Panc1 (cell line): ENCODE measurements around the gene CCSER2. TPM values are rescaled to one million over a fixed set of nuclear protein-coding genes. Genes with fewer than 3 reads are reported as not detected.

Source experiments
- ATAC-seq: fragments of 200-7000 bp; cut with Tn5 transposase; 2 replicates; pipeline ENCODE4 v1.9.1; 2020; ENCODE audit warnings: mild to moderate bottlenecking, moderate library complexity
- BruUV-seq: library from RNA; stranded (reverse); fragments of 400-500 nt; replicated peaks from 2 replicates; lab custom pipeline; 2021; lab: Mats Ljungman, UMichigan
- CTCF ChIA-PET: fragments of 300-600 bp; sonication (Branson Sonifier 250); formaldehyde crosslinking; loops from one replicate; lab custom pipeline; 2022; ENCODE audit warnings: antibody characterized with exemption; lab: Charles Lee
- POLR2A ChIA-PET: fragments of 300-600 bp; sonication (Branson Sonifier 250); formaldehyde crosslinking; loops from one replicate; lab custom pipeline; 2022; ENCODE audit warnings: antibody characterized with exemption; lab: Charles Lee
- DNase-seq: peaks from one replicate; pipeline ENCODE4 v3.0.0-alpha.2; 2010; ENCODE audit warnings: low read depth, low spot score
- H3K27ac ChIP-seq: 2 replicates; pipeline ENCODE4 v1.5.1; 2011; ENCODE audit warnings: mild to moderate bottlenecking, low read length, inconsistent platforms
- H3K27me3 ChIP-seq: fragments of 200-500 bp; sonication (Bioruptor generic); 2 replicates; pipeline ENCODE4 v1.6.0; 2014; ENCODE audit warnings: low read length, inconsistent platforms; ENCODE audit not compliant: control insufficient read depth, insufficient read depth
- H3K36me3 ChIP-seq: fragments of 200-500 bp; sonication (Bioruptor generic); 2 replicates; pipeline ENCODE4 v1.5.1; 2014; ENCODE audit warnings: inconsistent platforms, mild to moderate bottlenecking, low read length, moderate library complexity; ENCODE audit not compliant: control insufficient read depth, insufficient read depth
- H3K4me1 ChIP-seq: 2 replicates; pipeline ENCODE4 v1.5.1; 2011; ENCODE audit warnings: inconsistent platforms, mild to moderate bottlenecking, low read length, moderate library complexity; ENCODE audit not compliant: control insufficient read depth, insufficient read depth
- H3K4me3 ChIP-seq, 2 experiments: 2 replicates each; pipeline ENCODE4 v1.5.1; 2011 to 2012; ENCODE audit warnings: low read depth in 2 of 2, low read length in 2 of 2, mild to moderate bottlenecking in 2 of 2, inconsistent platforms in 1 of 2, moderate library complexity in 1 of 2
- H3K9me3 ChIP-seq: fragments of 200-500 bp; sonication (Bioruptor generic); 2 replicates; pipeline ENCODE4 v1.5.1; 2014; ENCODE audit warnings: low read depth, mild to moderate bottlenecking, inconsistent platforms, low read length, moderate library complexity; ENCODE audit not compliant: control insufficient read depth, insufficient read depth
- POLR2AphosphoS5 ChIP-seq: IDR thresholded peaks from 2 replicates; pipeline ENCODE4 v1.6.1; 2012; ENCODE audit warnings: mild to moderate bottlenecking, low read depth, low read length, moderate library complexity
- SIN3A ChIP-seq: IDR thresholded peaks from 2 replicates; pipeline ENCODE4 v1.6.1; 2012; ENCODE audit warnings: low read depth, mild to moderate bottlenecking, low read length, moderate library complexity, borderline replicate concordance; ENCODE audit not compliant: insufficient read depth
- TCF7L2 ChIP-seq: IDR thresholded peaks from 2 replicates; pipeline ENCODE4 v1.6.1; 2011; ENCODE audit warnings: mild to moderate bottlenecking, low read depth, low read length, inconsistent platforms
- in situ Hi-C: cut with HindIII; loops from 2 replicates; pipeline ENCODE4 v1.10.0; 2016; ENCODE audit warnings: low sequenced_read_pairs, low pct_unique_long_range_greater_than_20kb
- intact Hi-C: fragments of 100-400 bp; cut with micrococcal nuclease; formaldehyde crosslinking; loops from one replicate; pipeline ENCODE4 v1.10.0; 2022; ENCODE audit not compliant: unreplicated experiment
- total RNA-seq: library from RNA; stranded (reverse); gene quantifications from one replicate; pipeline ENCODE4 v1.2.1, GENCODE V29; 2021; ENCODE audit not compliant: unreplicated experiment
- TF ChIP-seq, protein P1 (sequence below): fragments of 450-650 bp; IDR thresholded peaks from 2 replicates; pipeline ENCODE4 v1.5.1; 2017; ENCODE audit warnings: mild to moderate bottlenecking
- TF ChIP-seq, protein P2 (sequence below), 2 experiments: IDR thresholded peaks; 2 replicates each; pipeline ENCODE4 v1.6.1; 2011 to 2012; ENCODE audit warnings: low read depth in 2 of 2, control low read depth in 1 of 2, low read length in 1 of 2, mild to moderate bottlenecking in 1 of 2, moderate library complexity in 1 of 2; ENCODE audit not compliant: insufficient read depth in 1 of 2

CCSER2 gene
- total RNA-seq, 1 experiment from 2014 or later, result 63.7 TPM

DNA sequence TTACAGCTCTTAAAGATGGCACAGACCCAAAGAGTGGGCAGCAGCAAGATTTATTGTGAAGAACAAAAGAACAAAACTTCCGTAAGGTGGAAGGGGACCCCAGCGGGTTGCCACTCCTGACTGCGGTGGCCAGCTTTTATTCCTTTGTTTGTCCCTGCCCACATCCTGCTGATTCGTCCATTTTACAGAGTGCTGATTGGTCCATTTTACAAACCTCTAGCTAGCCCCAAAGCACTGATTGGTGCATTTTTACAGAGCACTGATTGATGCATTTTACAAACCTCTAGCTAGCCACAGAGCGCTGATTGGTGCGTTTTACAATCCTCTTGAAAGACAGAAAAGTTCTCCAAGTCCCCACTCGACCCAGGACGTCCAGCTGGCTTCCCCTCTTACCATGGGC, 16.8 kb upstream of the CCSER2 start:
- TF ChIP-seq, protein P1, sequence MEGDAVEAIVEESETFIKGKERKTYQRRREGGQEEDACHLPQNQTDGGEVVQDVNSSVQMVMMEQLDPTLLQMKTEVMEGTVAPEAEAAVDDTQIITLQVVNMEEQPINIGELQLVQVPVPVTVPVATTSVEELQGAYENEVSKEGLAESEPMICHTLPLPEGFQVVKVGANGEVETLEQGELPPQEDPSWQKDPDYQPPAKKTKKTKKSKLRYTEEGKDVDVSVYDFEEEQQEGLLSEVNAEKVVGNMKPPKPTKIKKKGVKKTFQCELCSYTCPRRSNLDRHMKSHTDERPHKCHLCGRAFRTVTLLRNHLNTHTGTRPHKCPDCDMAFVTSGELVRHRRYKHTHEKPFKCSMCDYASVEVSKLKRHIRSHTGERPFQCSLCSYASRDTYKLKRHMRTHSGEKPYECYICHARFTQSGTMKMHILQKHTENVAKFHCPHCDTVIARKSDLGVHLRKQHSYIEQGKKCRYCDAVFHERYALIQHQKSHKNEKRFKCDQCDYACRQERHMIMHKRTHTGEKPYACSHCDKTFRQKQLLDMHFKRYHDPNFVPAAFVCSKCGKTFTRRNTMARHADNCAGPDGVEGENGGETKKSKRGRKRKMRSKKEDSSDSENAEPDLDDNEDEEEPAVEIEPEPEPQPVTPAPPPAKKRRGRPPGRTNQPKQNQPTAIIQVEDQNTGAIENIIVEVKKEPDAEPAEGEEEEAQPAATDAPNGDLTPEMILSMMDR, result no peak
- TF ChIP-seq POLR2AphosphoS5 (no peak), TCF7L2 (no peak), SIN3A (no peak)
- TF ChIP-seq, protein P2, sequence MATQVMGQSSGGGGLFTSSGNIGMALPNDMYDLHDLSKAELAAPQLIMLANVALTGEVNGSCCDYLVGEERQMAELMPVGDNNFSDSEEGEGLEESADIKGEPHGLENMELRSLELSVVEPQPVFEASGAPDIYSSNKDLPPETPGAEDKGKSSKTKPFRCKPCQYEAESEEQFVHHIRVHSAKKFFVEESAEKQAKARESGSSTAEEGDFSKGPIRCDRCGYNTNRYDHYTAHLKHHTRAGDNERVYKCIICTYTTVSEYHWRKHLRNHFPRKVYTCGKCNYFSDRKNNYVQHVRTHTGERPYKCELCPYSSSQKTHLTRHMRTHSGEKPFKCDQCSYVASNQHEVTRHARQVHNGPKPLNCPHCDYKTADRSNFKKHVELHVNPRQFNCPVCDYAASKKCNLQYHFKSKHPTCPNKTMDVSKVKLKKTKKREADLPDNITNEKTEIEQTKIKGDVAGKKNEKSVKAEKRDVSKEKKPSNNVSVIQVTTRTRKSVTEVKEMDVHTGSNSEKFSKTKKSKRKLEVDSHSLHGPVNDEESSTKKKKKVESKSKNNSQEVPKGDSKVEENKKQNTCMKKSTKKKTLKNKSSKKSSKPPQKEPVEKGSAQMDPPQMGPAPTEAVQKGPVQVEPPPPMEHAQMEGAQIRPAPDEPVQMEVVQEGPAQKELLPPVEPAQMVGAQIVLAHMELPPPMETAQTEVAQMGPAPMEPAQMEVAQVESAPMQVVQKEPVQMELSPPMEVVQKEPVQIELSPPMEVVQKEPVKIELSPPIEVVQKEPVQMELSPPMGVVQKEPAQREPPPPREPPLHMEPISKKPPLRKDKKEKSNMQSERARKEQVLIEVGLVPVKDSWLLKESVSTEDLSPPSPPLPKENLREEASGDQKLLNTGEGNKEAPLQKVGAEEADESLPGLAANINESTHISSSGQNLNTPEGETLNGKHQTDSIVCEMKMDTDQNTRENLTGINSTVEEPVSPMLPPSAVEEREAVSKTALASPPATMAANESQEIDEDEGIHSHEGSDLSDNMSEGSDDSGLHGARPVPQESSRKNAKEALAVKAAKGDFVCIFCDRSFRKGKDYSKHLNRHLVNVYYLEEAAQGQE (IDR thresholded peaks at IDR 0.05; ENCODE audit: insufficient read depth in 1 of 2, low read depth in 2 of 2, low read length in 1 of 2), result no peak
- no TSS peak for BruUV-seq
- H3K9me3 ChIP-seq, result no peaks in the 10 kb centered on the region
- CTCF ChIA-PET, result no interaction called here
- no peak for ATAC-seq
- no peaks in the 10 kb centered on the region for H3K27me3 ChIP-seq
- POLR2A ChIA-PET, result no interaction called here
- no peak overlapping the region for H3K27ac ChIP-seq
- intact Hi-C loops (no loop called here), in situ Hi-C loops (no loop called here)
- no peak overlapping the region for H3K4me3 ChIP-seq
- no peak for DNase-seq
- H3K4me1 ChIP-seq, result peaks cover 6% of the 10 kb centered on the region; the same call in 1 of the 2 replicates
- H3K36me3 ChIP-seq, result no peaks in the 10 kb centered on the region

GRCh38 chr10:84312816-84313215, 15.6 kb upstream of the CCSER2 start:
- ChIA-PET CTCF (no interaction called here), POLR2A (no interaction called here)
- no peak for DNase-seq
- Histone ChIP-seq H3K36me3 (no peaks in the 10 kb centered on the region), H3K27ac (no peak overlapping the region), H3K4me3 (no peak overlapping the region), H3K4me1 (peaks cover 6% of the 10 kb centered on the region; the same call in 1 of the 2 replicates), H3K9me3 (no peaks in the 10 kb centered on the region), H3K27me3 (no peaks in the 10 kb centered on the region)
- in situ Hi-C loops (no loop called here), intact Hi-C loops (no loop called here)
- no peak for ATAC-seq
- TF ChIP-seq SIN3A (no peak), TCF7L2 (no peak), POLR2AphosphoS5 (no peak)
- TF ChIP-seq, protein P1, result no peak
- TF ChIP-seq, protein P2 (IDR thresholded peaks at IDR 0.05; ENCODE audit: insufficient read depth in 1 of 2, low read depth in 2 of 2, low read length in 1 of 2), result no peak
- no TSS peak for BruUV-seq
